Nephron progenitor cell (in vitro differentiated cells): ENCODE results near the gene WDR91.

Experiments used
- DNase-seq: peaks from one replicate; pipeline ENCODE4 v3.0.0; 2021
- H3K27ac Mint-ChIP-seq: 2 replicates; pipeline ENCODE4 v1.8.0; 2021; ENCODE audit warnings: mild to moderate bottlenecking, moderate library complexity, mixed read lengths
- H3K27me3 Mint-ChIP-seq: 2 replicates; pipeline ENCODE4 v1.8.0; 2021; ENCODE audit warnings: mild to moderate bottlenecking, low read depth, mixed read lengths; ENCODE audit not compliant: poor library complexity
- H3K36me3 Mint-ChIP-seq: 2 replicates; pipeline ENCODE4 v1.8.0; 2021; ENCODE audit warnings: low read depth, mixed read lengths
- H3K4me1 Mint-ChIP-seq: 2 replicates; pipeline ENCODE4 v1.8.0; 2021; ENCODE audit warnings: mixed read lengths
- H3K4me3 Mint-ChIP-seq: 2 replicates; pipeline ENCODE4 v1.8.0; 2021; ENCODE audit warnings: mild to moderate bottlenecking, moderate library complexity, mixed read lengths
- H3K9me3 Mint-ChIP-seq: 2 replicates; pipeline ENCODE4 v1.8.0; 2021; ENCODE audit warnings: mild to moderate bottlenecking, moderate library complexity, mixed read lengths
- CTCF ChIP-seq: fragments of 200-600 bp; sonication (generic); IDR thresholded peaks from 2 replicates; pipeline ENCODE4 v1.5.0; 2021; ENCODE audit warnings: antibody characterized with exemption

WDR91 gene

GRCh38 chr7:135158141-135158655, 53.1 kb downstream of the WDR91 start:
- peaks cover 9% of the 10 kb centered on the region for H3K27me3 Mint-ChIP-seq
- H3K27ac Mint-ChIP-seq: no peak overlapping the region
- peaks cover 90% of the 10 kb centered on the region for H3K36me3 Mint-ChIP-seq
- no peak overlapping the region for H3K4me3 Mint-ChIP-seq
- H3K9me3 Mint-ChIP-seq: peaks cover 94% of the 10 kb centered on the region
- TF ChIP-seq CTCF: no peak
- H3K4me1 Mint-ChIP-seq: peaks cover 16% of the 10 kb centered on the region
- no peak for DNase-seq

- H3K36me3 Mint-ChIP-seq: peaks cover 80% of the 10 kb centered on the region
- no peak for TF ChIP-seq CTCF
- peaks cover 9% of the 10 kb centered on the region for H3K27me3 Mint-ChIP-seq
- no peak for DNase-seq
- peaks cover 83% of the 10 kb centered on the region for H3K9me3 Mint-ChIP-seq
- H3K4me3 Mint-ChIP-seq: no peak overlapping the region
- H3K27ac Mint-ChIP-seq: no peak overlapping the region
- H3K4me1 Mint-ChIP-seq: peaks cover 20% of the 10 kb centered on the region
These were observed 55.0 kb downstream of the WDR91 start for GRCh38 chr7:135156290-135156689.

- Mint-ChIP-seq H3K27me3 (peaks cover 6% of the 10 kb centered on the region), H3K4me1 (peaks cover 9% of the 10 kb centered on the region), H3K4me3 (no peak overlapping the region), H3K9me3 (peaks cover 69% of the 10 kb centered on the region), H3K36me3 (peaks cover 66% of the 10 kb centered on the region), H3K27ac (no peak overlapping the region)
- no peak for DNase-seq
- TF ChIP-seq CTCF: no peak
These were observed 56.6 kb downstream of the WDR91 start for GRCh38 chr7:135154734-135155133.

GRCh38 chr7:135152442-135152841, 58.9 kb downstream of the WDR91 start:
- H3K27me3 Mint-ChIP-seq: peaks cover 6% of the 10 kb centered on the region
- peaks cover 50% of the 10 kb centered on the region for H3K9me3 Mint-ChIP-seq

GRCh38 chr7:135151533-135151932, 59.8 kb downstream of the WDR91 start:
- DNase-seq: no peak
- Mint-ChIP-seq H3K4me3 (no peak overlapping the region), H3K27me3 (no peaks in the 10 kb centered on the region), H3K9me3 (peaks cover 41% of the 10 kb centered on the region), H3K4me1 (peaks cover 20% of the 10 kb centered on the region), H3K27ac (no peak overlapping the region), H3K36me3 (peaks cover 37% of the 10 kb centered on the region)
- no peak for TF ChIP-seq CTCF

More at GRCh38 chr7:135152442-135152841, 58.9 kb downstream of the WDR91 start:
- H3K4me1 Mint-ChIP-seq: peaks cover 15% of the 10 kb centered on the region
- H3K4me3 Mint-ChIP-seq: no peak overlapping the region
- peaks cover 46% of the 10 kb centered on the region for H3K36me3 Mint-ChIP-seq
- DNase-seq: no peak
- no peak for TF ChIP-seq CTCF
- H3K27ac Mint-ChIP-seq: no peak overlapping the region

- Mint-ChIP-seq H3K9me3 (peaks cover 37% of the 10 kb centered on the region), H3K27ac (no peak overlapping the region), H3K27me3 (no peaks in the 10 kb centered on the region), H3K4me3 (no peak overlapping the region), H3K36me3 (peaks cover 33% of the 10 kb centered on the region), H3K4me1 (peaks cover 20% of the 10 kb centered on the region)
- TF ChIP-seq CTCF: no peak
- no peak for DNase-seq
These were observed 60.2 kb downstream of the WDR91 start for GRCh38 chr7:135151132-135151531.
